Stimulated activated CD8-positive, alpha-beta memory T cell treated with anti-CD3 and anti-CD28 coated beads, Interleukin-4, amount 100 ng/mL, for 48 hours (primary cell): Measurements from ENCODE around the gene ASPHD1.

ENCODE experiments used
- DNase-seq: peaks from one replicate; pipeline ENCODE4 v3.0.0-alpha.2; 2020

The ASPHD1 gene

DNA sequence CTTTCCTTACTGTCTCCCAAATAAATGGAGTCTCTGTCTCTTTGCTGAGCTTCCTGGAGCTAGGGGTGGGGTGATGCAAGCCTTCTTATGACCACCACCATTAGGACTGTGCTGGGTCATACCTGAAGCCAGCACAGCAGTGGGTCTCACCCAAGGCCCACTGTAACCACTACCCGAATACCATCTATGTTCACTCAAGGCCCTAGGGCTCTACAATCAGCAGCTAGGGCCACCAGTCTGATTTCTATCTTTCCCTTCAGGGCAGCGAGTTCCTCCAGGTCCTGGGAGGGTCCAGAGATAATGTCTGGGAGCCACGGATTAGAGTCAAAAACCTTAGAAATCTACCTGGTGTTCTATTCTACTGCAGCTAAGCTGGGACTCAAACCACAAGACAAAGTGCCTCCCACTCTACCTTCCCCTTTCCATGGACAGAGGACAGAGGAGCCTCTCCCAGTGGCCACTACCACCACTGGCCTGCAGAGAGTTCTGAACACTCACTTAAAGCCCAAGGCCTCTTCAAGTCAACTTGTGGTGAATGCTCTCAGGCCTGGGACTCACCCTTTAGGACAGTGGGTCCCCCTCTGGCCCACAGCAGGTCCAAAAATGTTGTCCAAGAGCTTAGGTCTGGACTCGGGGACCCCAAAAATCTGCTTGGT is 50.6 kb downstream of the ASPHD1 start:
- no peak for DNase-seq

DNA sequence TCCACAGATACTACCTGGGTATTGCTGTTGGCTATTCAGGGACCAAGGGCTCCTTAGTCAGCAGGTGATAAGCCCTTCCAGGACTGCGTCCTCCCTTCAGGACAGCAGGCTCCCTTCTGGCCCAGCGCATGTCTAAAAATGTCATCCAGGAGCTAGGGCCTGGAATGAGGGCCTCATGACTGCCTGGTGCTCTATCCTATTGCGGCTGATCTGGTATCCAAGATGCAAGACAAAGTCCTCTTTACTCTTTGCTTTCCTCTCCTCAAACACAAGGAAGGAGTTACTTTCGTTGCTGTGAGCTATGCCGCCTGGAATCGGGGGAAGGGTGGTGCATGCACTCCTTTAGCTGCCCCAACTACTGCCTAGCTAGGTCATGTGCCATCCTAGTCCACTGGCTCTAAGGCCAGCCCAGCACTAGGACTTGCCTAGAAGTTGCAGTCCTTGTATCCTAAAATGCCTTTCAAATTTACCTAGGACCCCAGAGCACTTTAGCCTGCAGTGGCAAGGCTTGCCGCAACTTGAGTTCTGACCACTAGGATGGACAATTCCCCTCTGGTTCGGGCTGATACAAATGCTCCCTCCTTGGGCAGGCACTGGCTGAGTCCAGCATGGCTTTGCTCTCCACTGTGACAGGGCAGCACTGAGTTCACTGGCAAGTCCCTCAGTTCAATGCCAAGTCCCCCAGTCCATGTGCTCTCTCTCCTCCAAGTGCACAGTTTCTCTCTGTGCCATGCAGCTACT is 51.5 kb downstream of the ASPHD1 start:
- no peak for DNase-seq
